Activated T-helper 1 cell treated with Interleukin-2 at 50 U/mL for 16 hours (primary cell): ENCODE measurements around the gene DTNBP1.

Experiments
- DNase-seq: peaks from one replicate; pipeline ENCODE4 v3.0.0-alpha.2; 2020; ENCODE audit warnings: low read depth

The DTNBP1 gene

GRCh38 chr6:15501826-15502445 lies 160.9 kb downstream of the DTNBP1 start:
- DNase-seq = no peak

GRCh38 chr6:15500901-15501825 lies 161.7 kb downstream of the DTNBP1 start:
- DNase-seq = no peak

- DNase-seq = no peak
Observed at GRCh38 chr6:15500078-15500740, 162.6 kb downstream of the DTNBP1 start.

GRCh38 chr6:15499591-15499990 lies 163.2 kb downstream of the DTNBP1 start:
- no peak for DNase-seq

GRCh38 chr6:15499125-15499524 lies 163.7 kb downstream of the DTNBP1 start:
- no peak for DNase-seq

GRCh38 chr6:15498640-15499039 lies 164.2 kb downstream of the DTNBP1 start:
- DNase-seq = no peak

- DNase-seq = no peak
Observed at GRCh38 chr6:15496345-15497131, 166.3 kb downstream of the DTNBP1 start.

- no peak for DNase-seq
Observed at GRCh38 chr6:15495375-15495901, 167.4 kb downstream of the DTNBP1 start.

- no peak for DNase-seq
Observed at GRCh38 chr6:15493437-15494168, 169.2 kb downstream of the DTNBP1 start.

GRCh38 chr6:15491986-15492269 lies 170.9 kb downstream of the DTNBP1 start:
- DNase-seq = no peak

- DNase-seq = peak; percentile 47
Observed at GRCh38 chr6:15491255-15491985, 171.4 kb downstream of the DTNBP1 start.

GRCh38 chr6:15490242-15491100 lies 172.4 kb downstream of the DTNBP1 start:
- DNase-seq = no peak

GRCh38 chr6:15489261-15489962 lies 173.4 kb downstream of the DTNBP1 start:
- no peak for DNase-seq

GRCh38 chr6:15487262-15487661 lies 175.6 kb downstream of the DTNBP1 start:
- no peak for DNase-seq

GRCh38 chr6:15485936-15486335 lies 176.9 kb downstream of the DTNBP1 start:
- DNase-seq = no peak

GRCh38 chr6:15484821-15485220 lies 178.0 kb downstream of the DTNBP1 start:
- DNase-seq = no peak

- no peak for DNase-seq
Observed at GRCh38 chr6:15484140-15484539, 178.7 kb downstream of the DTNBP1 start.

- no peak for DNase-seq
Observed at GRCh38 chr6:15483060-15483459, 179.8 kb downstream of the DTNBP1 start.
